Measurements from ENCODE around the gene NUDT2. TPM values are rescaled to one million over a fixed set of nuclear protein-coding genes. Genes with fewer than 3 reads are reported as not detected.
"Not testable (repeated sequence)": the region's sequence is repeated elsewhere in the genome, so short reads cannot be mapped to it uniquely, and the experiment has no call there.

The NUDT2 gene
- polyA plus RNA-seq, 1 donor from 2014 or later, result 62.6 TPM

DNA sequence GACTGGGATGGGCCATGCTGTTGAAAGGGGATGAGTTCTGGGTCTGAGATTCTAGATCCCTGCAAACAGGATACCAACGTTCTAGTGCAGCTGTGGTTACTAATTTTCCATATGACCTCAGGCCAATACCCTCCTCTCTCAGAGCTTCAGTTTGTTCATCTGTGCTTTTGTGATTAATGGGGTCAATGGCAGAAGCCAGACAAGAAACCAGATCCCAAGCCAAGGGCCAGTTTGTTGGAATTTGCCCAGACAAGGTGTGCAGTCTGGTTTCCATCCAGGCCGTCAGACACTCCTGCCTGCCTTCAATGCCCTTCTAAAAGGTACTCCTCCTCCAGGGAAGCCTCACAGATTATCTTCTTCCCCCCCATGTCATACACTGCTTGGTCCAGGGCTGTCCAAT, 35.9 kb downstream of the NUDT2 start:
- Histone ChIP-seq H3K9me3 (ENCODE audit: low read length) (no peaks in the 10 kb centered on the region), H3F3A (ENCODE audit: insufficient read depth, low read length, poor library complexity, severe bottlenecking) (no peaks in the 10 kb centered on the region)
- TF ChIP-seq EP300 (conservative IDR thresholded peaks at IDR 0.05; ENCODE audit: poor library complexity, severe bottlenecking), result no peak
- TF ChIP-seq, protein P1, sequence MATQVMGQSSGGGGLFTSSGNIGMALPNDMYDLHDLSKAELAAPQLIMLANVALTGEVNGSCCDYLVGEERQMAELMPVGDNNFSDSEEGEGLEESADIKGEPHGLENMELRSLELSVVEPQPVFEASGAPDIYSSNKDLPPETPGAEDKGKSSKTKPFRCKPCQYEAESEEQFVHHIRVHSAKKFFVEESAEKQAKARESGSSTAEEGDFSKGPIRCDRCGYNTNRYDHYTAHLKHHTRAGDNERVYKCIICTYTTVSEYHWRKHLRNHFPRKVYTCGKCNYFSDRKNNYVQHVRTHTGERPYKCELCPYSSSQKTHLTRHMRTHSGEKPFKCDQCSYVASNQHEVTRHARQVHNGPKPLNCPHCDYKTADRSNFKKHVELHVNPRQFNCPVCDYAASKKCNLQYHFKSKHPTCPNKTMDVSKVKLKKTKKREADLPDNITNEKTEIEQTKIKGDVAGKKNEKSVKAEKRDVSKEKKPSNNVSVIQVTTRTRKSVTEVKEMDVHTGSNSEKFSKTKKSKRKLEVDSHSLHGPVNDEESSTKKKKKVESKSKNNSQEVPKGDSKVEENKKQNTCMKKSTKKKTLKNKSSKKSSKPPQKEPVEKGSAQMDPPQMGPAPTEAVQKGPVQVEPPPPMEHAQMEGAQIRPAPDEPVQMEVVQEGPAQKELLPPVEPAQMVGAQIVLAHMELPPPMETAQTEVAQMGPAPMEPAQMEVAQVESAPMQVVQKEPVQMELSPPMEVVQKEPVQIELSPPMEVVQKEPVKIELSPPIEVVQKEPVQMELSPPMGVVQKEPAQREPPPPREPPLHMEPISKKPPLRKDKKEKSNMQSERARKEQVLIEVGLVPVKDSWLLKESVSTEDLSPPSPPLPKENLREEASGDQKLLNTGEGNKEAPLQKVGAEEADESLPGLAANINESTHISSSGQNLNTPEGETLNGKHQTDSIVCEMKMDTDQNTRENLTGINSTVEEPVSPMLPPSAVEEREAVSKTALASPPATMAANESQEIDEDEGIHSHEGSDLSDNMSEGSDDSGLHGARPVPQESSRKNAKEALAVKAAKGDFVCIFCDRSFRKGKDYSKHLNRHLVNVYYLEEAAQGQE (IDR thresholded peaks at IDR 0.05; ENCODE audit: borderline replicate concordance), result no peak
- no peak for TF ChIP-seq MXI1 (conservative IDR thresholded peaks at IDR 0.05; ENCODE audit: poor library complexity, severe bottlenecking)
- no peak for TF ChIP-seq POLR2AphosphoS5 (IDR thresholded peaks at IDR 0.05)
- TF ChIP-seq SMC3 (conservative IDR thresholded peaks at IDR 0.05; ENCODE audit: poor library complexity), result no peak
- TF ChIP-seq RAD21 (conservative IDR thresholded peaks at IDR 0.05), result no peak
- no peak for TF ChIP-seq TAF1 (IDR thresholded peaks at IDR 0.05; ENCODE audit: low read depth)
- TF ChIP-seq, protein P2, sequence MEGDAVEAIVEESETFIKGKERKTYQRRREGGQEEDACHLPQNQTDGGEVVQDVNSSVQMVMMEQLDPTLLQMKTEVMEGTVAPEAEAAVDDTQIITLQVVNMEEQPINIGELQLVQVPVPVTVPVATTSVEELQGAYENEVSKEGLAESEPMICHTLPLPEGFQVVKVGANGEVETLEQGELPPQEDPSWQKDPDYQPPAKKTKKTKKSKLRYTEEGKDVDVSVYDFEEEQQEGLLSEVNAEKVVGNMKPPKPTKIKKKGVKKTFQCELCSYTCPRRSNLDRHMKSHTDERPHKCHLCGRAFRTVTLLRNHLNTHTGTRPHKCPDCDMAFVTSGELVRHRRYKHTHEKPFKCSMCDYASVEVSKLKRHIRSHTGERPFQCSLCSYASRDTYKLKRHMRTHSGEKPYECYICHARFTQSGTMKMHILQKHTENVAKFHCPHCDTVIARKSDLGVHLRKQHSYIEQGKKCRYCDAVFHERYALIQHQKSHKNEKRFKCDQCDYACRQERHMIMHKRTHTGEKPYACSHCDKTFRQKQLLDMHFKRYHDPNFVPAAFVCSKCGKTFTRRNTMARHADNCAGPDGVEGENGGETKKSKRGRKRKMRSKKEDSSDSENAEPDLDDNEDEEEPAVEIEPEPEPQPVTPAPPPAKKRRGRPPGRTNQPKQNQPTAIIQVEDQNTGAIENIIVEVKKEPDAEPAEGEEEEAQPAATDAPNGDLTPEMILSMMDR (IDR thresholded peaks at IDR 0.05; ENCODE audit: poor library complexity, severe bottlenecking), result no peak
- no peak for TF ChIP-seq EZH2 (IDR thresholded peaks at IDR 0.05; ENCODE audit: borderline replicate concordance, insufficient read depth, low read length, poor library complexity, severe bottlenecking)

GRCh38 chr9:34366365-34366764, 37.0 kb downstream of the NUDT2 start:
- no peaks in the 10 kb centered on the region for H3K79me2 ChIP-seq (replicated peaks; ENCODE audit: insufficient read depth, low read length)
- no peaks in the 10 kb centered on the region for H3K9me3 ChIP-seq (ENCODE audit: low read length)
- no peaks in the 10 kb centered on the region for H3K9me2 ChIP-seq (ENCODE audit: insufficient read depth, low read length)
- TF ChIP-seq RAD21 (conservative IDR thresholded peaks at IDR 0.05), result no peak
- TF ChIP-seq, protein P1 (IDR thresholded peaks at IDR 0.05; ENCODE audit: borderline replicate concordance), result no peak
- no peak for TF ChIP-seq EP300 (conservative IDR thresholded peaks at IDR 0.05; ENCODE audit: poor library complexity, severe bottlenecking)
- TF ChIP-seq POLR2AphosphoS5 (IDR thresholded peaks at IDR 0.05), result no peak
- no peak for TF ChIP-seq EZH2 (IDR thresholded peaks at IDR 0.05; ENCODE audit: borderline replicate concordance, insufficient read depth, low read length, poor library complexity, severe bottlenecking)
- no peak overlapping the region for H3K27ac ChIP-seq (ENCODE audit: low read length)
- no peak overlapping the region for H3K4me2 ChIP-seq (ENCODE audit: low read length)
- no peaks in the 10 kb centered on the region for H4K20me1 ChIP-seq (ENCODE audit: insufficient read depth)
- H3K36me3 ChIP-seq (ENCODE audit: insufficient read depth, low read length), result peaks cover 3% of the 10 kb centered on the region
- no peak overlapping the region for H3K4me3 ChIP-seq (ENCODE audit: low read length)
- no peaks in the 10 kb centered on the region for H3K27me3 ChIP-seq (ENCODE audit: insufficient read depth, low read depth, low read length)
- no peak overlapping the region for H2AFZ ChIP-seq (ENCODE audit: low read depth, low read length)
- H3K9ac ChIP-seq (ENCODE audit: low read length), result no peak overlapping the region
- no peaks in the 10 kb centered on the region for H3F3A ChIP-seq (ENCODE audit: insufficient read depth, low read length, poor library complexity, severe bottlenecking)

More for the DNA sequence above, 35.9 kb downstream of the NUDT2 start:
- Histone ChIP-seq H3K27me3 (ENCODE audit: insufficient read depth, low read depth, low read length) (no peaks in the 10 kb centered on the region), H3K27ac (ENCODE audit: low read length) (no peak overlapping the region), H3K36me3 (ENCODE audit: insufficient read depth, low read length) (no peaks in the 10 kb centered on the region), H2AFZ (ENCODE audit: low read depth, low read length) (no peak overlapping the region), H3K9ac (ENCODE audit: low read length) (no peak overlapping the region), H3K4me2 (ENCODE audit: low read length) (no peak overlapping the region), H3K4me3 (ENCODE audit: low read length) (no peak overlapping the region), H3K9me2 (ENCODE audit: insufficient read depth, low read length) (no peaks in the 10 kb centered on the region), H3K79me2 (replicated peaks; ENCODE audit: insufficient read depth, low read length) (no peaks in the 10 kb centered on the region), H4K20me1 (ENCODE audit: insufficient read depth) (no peaks in the 10 kb centered on the region)

DNA sequence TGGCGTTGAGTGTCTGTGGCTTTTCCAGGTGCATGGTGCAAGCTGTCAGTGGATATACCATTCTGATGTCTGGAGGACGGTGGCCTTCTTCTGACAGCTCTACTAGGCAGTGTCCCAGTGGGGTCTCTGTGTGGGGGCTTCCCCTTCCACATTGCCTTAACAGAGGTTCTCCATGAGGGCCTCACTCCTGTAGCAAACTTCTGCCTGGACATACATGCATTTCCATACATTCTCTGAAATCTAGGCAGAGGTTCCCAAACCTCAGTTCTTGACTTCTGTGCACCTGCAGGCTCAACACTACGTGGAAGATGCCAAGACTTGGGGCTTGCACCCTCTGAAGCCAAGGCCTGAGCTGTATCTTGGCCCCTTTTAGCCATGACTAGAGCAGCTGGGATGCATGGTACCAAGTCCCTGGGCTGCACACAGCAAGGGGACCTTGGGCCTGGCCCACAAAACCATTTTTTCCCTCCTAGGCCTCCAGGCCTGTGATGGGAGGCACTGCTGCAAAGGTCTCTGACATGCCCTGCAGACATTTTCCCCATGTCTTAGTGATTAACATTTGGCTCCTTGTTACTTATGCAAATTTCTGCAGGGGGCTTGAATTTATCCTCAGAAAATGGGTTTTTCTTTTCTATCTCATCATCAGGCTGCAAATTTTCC, 38.5 kb downstream of the NUDT2 start:
- H3K4me2 ChIP-seq (ENCODE audit: low read length); H3K27ac ChIP-seq (ENCODE audit: low read length); H3K27me3 ChIP-seq (ENCODE audit: insufficient read depth, low read depth, low read length); H3F3A ChIP-seq (ENCODE audit: insufficient read depth, low read length, poor library complexity, severe bottlenecking); H4K20me1 ChIP-seq (ENCODE audit: insufficient read depth); H3K9me2 ChIP-seq (ENCODE audit: insufficient read depth, low read length); H3K9me3 ChIP-seq (ENCODE audit: low read length); H3K79me2 ChIP-seq (replicated peaks; ENCODE audit: insufficient read depth, low read length); H2AFZ ChIP-seq (ENCODE audit: low read depth, low read length); H3K9ac ChIP-seq (ENCODE audit: low read length); H3K4me3 ChIP-seq (ENCODE audit: low read length): not testable (repeated sequence)
- peaks cover 11% of the 10 kb centered on the region for H3K36me3 ChIP-seq (ENCODE audit: insufficient read depth, low read length)

DNA sequence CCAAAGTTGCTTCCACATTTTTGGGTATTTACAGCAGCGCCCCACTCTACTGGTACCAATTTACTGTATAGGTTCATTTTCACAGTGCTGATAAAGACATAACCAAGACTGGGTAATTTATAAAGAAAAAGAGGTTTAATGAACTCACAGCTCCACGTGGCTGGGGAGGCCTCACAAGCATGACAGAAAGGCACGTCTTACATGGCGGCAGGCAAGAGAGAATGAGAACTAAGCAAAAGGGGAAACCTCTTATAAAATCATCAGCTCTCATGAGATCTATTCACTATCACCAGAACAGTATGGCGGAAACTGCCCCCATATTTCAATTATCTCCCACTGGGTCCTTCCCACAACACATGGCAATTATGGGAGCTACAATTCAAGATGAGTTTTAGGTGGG, 39.4 kb downstream of the NUDT2 start:
- not testable (repeated sequence) for H3K9ac ChIP-seq (ENCODE audit: low read length); H3F3A ChIP-seq (ENCODE audit: insufficient read depth, low read length, poor library complexity, severe bottlenecking); H3K4me3 ChIP-seq (ENCODE audit: low read length); H3K27ac ChIP-seq (ENCODE audit: low read length); H3K79me2 ChIP-seq (replicated peaks; ENCODE audit: insufficient read depth, low read length); H3K9me2 ChIP-seq (ENCODE audit: insufficient read depth, low read length); H4K20me1 ChIP-seq (ENCODE audit: insufficient read depth); H3K9me3 ChIP-seq (ENCODE audit: low read length); H3K27me3 ChIP-seq (ENCODE audit: insufficient read depth, low read depth, low read length); H3K4me2 ChIP-seq (ENCODE audit: low read length); H2AFZ ChIP-seq (ENCODE audit: low read depth, low read length)
- H3K36me3 ChIP-seq (ENCODE audit: insufficient read depth, low read length), result peaks cover 11% of the 10 kb centered on the region

Measured in neural cell (in vitro differentiated cells).